Measurements from ENCODE around the gene NDEL1.
A peak's percentile ranks its signal among the peaks of the same experiment; 100 is the strongest.
"Not testable (repeated sequence)": the region's sequence is repeated elsewhere in the genome, so short reads cannot be mapped to it uniquely, and the experiment has no call there.

The NDEL1 gene, protein sequence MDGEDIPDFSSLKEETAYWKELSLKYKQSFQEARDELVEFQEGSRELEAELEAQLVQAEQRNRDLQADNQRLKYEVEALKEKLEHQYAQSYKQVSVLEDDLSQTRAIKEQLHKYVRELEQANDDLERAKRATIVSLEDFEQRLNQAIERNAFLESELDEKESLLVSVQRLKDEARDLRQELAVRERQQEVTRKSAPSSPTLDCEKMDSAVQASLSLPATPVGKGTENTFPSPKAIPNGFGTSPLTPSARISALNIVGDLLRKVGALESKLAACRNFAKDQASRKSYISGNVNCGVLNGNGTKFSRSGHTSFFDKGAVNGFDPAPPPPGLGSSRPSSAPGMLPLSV

DNA sequence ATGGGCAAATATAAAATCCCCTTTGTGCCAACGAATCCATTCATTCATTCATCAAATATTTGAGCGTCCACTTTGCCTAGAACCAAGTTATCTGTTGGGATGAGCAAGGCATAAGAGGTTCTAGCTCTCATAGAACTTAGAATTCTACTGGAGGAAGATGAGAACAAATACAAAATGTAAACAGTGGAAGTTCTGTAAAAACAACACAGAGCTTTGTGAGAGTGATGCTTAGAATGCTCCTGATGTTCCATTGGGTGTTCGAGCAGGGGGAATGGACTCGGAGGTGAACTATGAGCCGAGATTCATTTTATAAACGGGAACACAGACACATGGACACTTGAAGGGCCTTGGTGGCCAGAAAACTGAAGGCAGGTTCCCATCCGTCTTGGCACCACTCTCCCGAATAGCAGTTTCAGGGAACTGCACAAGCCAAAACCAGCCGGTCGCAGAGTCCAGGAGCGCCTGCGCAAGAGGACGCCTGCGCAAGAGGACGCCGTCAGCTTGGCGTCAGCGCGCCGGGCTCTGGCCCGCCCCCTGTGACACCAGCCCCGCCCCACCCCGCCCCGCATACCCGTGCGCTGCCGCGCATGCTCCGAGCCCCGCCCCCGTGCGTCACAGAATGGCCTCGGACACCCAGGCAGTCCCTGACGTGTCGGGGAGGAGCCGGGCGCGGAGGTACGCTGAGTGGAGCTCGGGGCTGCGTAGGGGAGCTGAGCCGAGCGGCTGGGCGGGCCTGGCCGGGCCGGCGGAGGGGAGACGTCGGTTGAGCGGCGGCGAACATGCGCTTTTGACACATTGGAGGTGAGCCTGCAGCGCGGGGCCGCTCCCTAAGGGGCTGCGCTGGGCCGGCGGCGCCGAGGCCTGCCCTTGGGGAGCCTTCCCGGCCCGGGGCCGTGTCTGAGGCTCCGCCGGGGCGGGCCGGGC is at the start of gene NDEL1:
Gene NDEL1, plus strand, starts transcription at position 640 of the 924 bp plus-strand sequence. CDS start 8,388 bp downstream, outside the sequence.
- DNase-seq (ENCODE audit: low read depth in 3 of 3): peak; percentile 98 to 99 (median 98)

GRCh38 chr17:8386841-8387240 is 48.8 kb upstream of the NDEL1 start:
- DNase-seq (ENCODE audit: low read depth in 3 of 3): no peak

- DNase-seq (ENCODE audit: low read depth in 3 of 3): no peak
Measured at GRCh38 chr17:8387914-8388651, 47.6 kb upstream of the NDEL1 start.

GRCh38 chr17:8391711-8392110 is 44.0 kb upstream of the NDEL1 start:
- DNase-seq (ENCODE audit: low read depth in 3 of 3): no peak

- no peak for DNase-seq (ENCODE audit: low read depth in 3 of 3)
Measured at GRCh38 chr17:8392274-8392673, 43.4 kb upstream of the NDEL1 start.

DNA sequence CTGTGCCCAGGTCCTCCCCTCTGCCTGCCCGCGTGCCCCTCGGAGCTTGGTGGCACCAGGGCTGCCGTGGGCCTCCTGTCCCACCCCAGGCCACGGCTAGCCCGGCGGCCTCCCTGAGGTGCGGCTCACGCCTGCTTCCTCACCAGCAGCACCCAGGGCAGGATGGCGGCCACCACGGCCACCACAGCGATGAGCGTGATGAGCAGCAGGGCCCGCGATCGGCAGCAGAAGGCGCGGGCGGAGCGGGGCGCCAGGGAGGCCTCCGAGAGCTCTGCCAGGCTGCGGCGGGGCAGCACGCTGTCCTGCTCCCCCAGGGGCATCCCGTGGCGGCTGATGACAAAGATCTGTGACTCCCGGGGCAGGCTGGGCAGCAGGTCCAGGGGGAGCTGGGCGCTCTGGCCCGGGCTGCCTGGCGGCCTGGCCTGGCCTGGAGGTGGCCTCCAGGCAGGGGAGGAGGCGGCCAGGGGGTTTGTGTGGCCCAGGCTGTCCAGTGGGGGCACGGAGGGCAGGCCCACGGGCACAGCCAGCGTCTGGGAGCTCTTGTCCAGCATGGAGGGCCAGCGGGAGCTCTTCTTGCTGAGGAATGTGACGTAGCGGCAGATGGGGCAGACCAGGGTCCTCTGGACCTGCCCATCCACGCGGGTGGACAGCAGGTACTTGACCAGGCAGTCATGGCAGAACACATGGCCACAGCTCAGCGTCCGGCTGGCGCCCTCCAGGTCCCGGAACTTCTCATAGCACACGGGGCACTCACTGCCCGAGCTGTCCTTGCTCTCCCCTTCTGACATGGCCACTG is 42.8 kb upstream of the NDEL1 start:
- DNase-seq (ENCODE audit: low read depth in 3 of 3): no peak

DNA sequence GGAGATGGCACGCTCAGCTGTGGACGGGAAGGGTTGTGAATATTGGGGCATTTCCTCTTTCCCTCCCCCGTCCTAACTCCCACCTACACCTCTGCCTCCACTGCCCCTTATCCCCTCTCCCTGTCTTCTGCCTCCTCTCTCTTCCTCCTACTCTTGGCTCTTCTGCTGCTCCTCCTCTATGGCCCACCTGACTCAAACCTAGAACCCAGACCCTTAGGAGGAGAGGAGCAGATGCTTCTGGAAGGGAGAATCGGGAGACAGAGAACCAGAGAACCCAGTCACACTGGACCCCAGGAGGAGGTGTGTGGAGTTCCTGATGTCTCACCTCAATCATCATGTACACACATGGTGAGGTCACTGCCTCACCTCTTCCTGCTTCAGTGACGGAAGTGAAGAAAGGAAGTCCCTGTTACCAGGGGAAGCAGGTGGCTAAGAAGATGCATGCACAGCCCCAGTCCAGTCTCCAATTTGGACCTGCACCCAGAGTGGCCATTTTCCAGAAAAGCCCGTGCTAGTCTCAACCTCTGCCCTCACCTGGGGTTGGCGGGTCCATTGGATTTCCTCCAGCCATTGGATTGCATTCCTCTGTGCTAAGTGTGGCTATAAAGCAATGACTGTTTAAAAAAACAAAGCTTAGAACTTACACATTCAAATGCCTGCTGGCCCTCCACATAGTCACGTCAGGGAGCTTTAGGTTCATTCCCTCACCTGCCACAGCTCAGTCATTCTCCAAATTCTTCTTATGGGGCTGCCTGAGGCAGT is 42.0 kb upstream of the NDEL1 start:
- DNase-seq (ENCODE audit: low read depth in 3 of 3): no peak

DNA sequence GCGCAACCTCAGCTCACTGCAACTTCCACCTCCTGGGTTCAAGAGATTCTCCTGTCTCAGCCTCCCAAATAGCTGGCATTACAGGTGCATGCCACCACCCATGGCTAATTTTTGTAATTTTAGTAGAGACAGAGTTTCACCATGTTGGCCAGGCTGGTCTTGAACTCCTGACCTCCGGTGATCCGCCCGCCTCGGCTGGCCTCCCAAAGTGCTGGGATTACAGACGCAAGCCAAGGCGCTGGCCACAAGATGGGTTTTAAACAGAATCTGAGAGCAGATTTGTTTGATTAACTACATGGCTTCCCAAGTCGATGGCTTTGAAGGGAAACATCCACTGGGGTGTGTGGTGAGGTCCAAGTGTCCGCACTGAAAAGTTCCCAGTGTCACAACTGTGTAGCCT is 41.2 kb upstream of the NDEL1 start:
- not testable (repeated sequence) for DNase-seq (ENCODE audit: low read depth in 3 of 3)

GRCh38 chr17:8397636-8398035 is 38.0 kb upstream of the NDEL1 start, which contains the start of gene RNF222:
RNF222 (minus strand) TSS chr17:8397827; CDS start chr17:8393461, 4,366 bp downstream.
- no peak for DNase-seq (ENCODE audit: low read depth in 3 of 3)

- no peak for DNase-seq (ENCODE audit: low read depth in 3 of 3)
Measured at GRCh38 chr17:8398980-8399379, 36.7 kb upstream of the NDEL1 start.

DNA sequence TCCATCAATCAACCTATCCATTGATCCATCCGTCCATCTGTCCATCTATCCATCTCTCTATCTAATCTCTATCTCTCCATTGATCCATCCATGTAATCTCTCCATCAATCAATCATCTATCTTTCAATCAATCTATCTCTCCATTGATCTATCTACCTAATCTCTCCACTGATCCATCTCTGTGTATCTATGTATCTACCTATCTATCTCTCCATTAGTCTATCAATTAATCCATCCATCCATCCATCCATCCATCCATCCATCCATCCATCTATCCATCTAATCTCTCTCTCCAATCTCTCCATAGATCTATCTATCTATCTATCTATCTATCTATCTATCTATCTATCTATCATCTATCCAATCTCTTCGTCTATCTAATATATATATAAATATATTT is 34.6 kb upstream of the NDEL1 start:
- DNase-seq (ENCODE audit: low read depth in 3 of 3): no peak

DNA sequence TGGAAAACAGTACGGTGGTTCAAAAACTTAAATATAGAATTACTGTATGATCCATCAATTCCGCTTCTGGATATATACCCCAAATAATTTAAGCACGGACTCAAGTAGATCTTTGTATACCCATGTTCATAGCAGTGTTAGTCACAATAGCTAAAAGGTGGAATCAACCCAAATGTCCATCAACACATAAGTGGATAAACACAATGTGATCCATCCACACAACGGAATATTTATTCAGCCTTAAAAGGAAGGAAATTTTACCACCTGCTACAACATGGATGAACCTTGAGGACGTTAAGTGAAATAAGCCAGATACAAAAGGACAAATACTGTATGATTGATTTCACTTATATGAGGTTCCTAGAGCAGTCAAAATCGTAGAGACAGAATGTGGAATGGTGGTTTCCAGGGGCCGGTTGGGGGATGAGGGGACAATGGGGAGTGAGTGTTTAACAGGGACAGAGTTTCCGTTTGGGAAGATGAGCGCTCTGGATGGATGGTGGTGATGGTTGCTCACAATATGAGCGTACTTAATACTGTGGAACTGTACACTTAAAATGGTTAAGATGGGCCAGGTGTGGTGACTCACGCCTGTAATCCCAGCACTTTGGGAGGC is 32.7 kb upstream of the NDEL1 start:
- DNase-seq (ENCODE audit: low read depth in 3 of 3): no peak

DNA sequence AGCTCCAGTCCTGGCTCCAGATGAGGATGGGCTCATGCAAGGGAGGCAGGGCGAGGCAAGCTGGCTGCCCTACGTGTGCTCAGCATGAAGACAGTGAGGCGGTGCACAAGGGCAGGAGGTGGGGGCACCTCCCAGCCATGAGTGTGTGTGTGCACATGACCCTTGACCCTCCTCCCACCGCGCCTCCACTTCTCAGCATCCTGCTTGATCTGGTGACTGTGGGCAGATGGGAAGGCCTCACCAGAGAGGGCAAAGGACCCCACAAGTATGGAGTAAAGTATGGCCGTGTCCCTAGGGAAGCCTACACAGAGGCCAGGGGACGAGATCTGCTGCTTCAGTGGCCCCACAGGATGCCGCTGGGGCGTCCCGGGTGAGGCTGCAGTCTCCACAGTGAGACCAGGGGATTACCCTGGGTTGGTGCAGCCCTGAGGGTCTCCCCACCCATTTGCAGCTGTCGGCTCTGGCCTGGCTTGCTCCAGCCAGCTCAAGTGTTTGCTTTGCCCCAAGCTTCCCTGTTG is 30.1 kb upstream of the NDEL1 start:
- no peak for DNase-seq (ENCODE audit: low read depth in 3 of 3)

DNA sequence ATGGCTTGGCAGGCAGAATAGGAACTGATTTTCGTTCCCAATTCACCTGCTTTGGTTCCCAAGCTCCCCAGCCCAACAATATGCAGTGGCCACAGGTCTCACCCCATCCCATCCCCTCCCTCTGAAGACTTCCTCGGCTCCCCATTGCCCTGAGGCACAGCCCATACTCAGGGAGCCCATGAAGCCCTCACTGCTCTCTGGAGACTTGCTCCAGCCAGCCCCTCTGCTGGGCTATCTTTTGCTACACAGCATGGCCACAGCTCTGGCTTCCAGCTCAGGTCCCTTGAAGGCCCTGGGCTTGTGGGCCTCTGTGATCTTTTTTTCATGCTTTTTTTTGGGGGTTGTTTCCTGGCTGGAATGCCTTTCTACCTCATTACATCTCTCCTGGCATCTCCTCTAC is 29.5 kb upstream of the NDEL1 start:
- no peak for DNase-seq (ENCODE audit: low read depth in 3 of 3)

DNA sequence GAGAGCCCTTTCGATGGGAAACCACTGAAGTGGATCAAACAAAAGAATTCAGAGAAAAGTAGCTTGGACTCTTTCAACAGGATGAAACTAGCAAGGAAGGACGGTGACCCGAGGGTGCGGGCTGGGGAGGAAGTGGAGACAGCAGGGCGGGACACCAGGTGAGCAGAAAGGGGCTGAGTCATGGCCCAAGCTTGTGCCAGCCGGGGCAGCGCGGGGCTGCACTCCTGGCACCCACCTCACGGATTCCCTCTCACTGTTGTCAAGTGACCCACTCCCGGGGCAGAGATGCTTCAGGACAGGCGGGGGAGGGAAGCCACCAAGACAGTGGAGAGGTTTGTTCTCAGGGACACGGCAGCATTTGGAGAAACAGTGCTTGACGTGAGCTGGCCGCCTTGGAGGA is 27.3 kb upstream of the NDEL1 start:
- no peak for DNase-seq (ENCODE audit: low read depth in 3 of 3)

- DNase-seq (ENCODE audit: low read depth in 3 of 3): peak; percentile 42 to 66 (median 57)
Measured at GRCh38 chr17:8409966-8410882, 25.5 kb upstream of the NDEL1 start.

GRCh38 chr17:8410883-8411238 is 24.8 kb upstream of the NDEL1 start:
- no peak for DNase-seq (ENCODE audit: low read depth in 3 of 3)

- no peak for DNase-seq (ENCODE audit: low read depth in 3 of 3)
Measured at GRCh38 chr17:8412089-8412488, 23.6 kb upstream of the NDEL1 start.

- DNase-seq (ENCODE audit: low read depth in 3 of 3): no peak
Measured at GRCh38 chr17:8413328-8413727, 22.4 kb upstream of the NDEL1 start.

All from stimulated activated CD4-positive, alpha-beta T cell treated with anti-CD3 and anti-CD28 coated beads, TNF-alpha, amount 100 ng/mL, for 4 hours (primary cell).